Sigmoid colon (tissue), 3 donors: ENCODE results near the gene PRKG2.

Experiments used
- CTCF ChIP-seq, 4 experiments: fragments of 450-650 bp in 3 of 4; fragments of 200-600 bp in 1 of 4; IDR thresholded peaks; one replicate each; pipeline ENCODE4 v1.5.1; 2016 to 2019; ENCODE audit warnings: antibody characterized with exemption in 4 of 4, mild to moderate bottlenecking in 3 of 4, moderate library complexity in 2 of 4
- POLR2A ChIP-seq, 2 donors: fragments of 450-650 bp; IDR thresholded peaks; one replicate each; pipeline ENCODE4 v1.6.1; 2016; ENCODE audit warnings: antibody characterized with exemption in 2 of 2, mild to moderate bottlenecking in 2 of 2, moderate library complexity in 2 of 2

DNA sequence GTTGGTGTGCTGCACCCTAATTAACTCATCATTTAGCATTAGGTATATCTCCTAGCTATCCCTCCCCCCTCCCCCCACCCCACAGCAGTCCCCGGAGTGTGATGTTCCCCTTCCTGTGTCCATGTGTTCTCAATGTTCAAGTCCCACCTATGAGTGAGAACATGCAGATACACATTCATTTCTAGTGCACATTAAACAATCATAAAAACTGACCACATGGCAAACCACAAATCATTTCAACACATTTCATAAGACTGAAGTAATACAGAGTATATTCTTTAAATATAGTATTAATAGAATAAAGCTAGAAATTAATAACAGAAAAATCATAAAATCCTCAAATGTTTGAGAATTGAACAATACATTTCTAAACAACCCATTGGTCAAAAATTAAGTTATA, 34.1 kb downstream of the PRKG2 start:
- TF ChIP-seq CTCF (IDR thresholded peaks at IDR 0.05) (no peak), POLR2A (IDR thresholded peaks at IDR 0.05) (no peak)
